Right lobe of liver (tissue), 6 donors: ENCODE data around the gene ALKBH6. TPM values are rescaled to one million over a fixed set of nuclear protein-coding genes. Genes with fewer than 3 reads are reported as not detected.
A peak's percentile ranks its signal among the peaks of the same experiment; 100 is the strongest.

Experiments used
- ATAC-seq, 4 donors: fragments of 200-7000 bp; cut with Tn5 transposase; one replicate each; pipeline ENCODE4 v1.9.1; 2020; ENCODE audit warnings: mild to moderate bottlenecking in 4 of 4, moderate library complexity in 4 of 4
- DNase-seq, 3 donors: peaks; one replicate each; pipeline ENCODE4 v3.0.0-alpha.2; 2020
- H3K27ac ChIP-seq, 3 donors: fragments of 200-600 bp; one replicate each; pipeline ENCODE4 v1.8.0; 2022
- H3K27me3 ChIP-seq, 2 donors: fragments of 200-600 bp; one replicate each; pipeline ENCODE4 v1.8.0; 2022
- H3K36me3 ChIP-seq, 4 donors: fragments of 200-600 bp; sonication (generic) in 1 of 4; one replicate each; pipeline versions ENCODE4 v1.5.1 to v1.8.0; 2017 to 2022; ENCODE audit warnings: control low read depth in 1 of 4
- H3K4me1 ChIP-seq, 4 donors: fragments of 200-600 bp; sonication (generic) in 1 of 4; one replicate each; pipeline versions ENCODE4 v1.5.1 to v1.8.0; 2017 to 2022; ENCODE audit warnings: control low read depth in 1 of 4
- H3K4me3 ChIP-seq, 3 donors: fragments of 200-600 bp; one replicate each; pipeline ENCODE4 v1.8.0; 2022
- H3K9me3 ChIP-seq, 4 donors: fragments of 200-600 bp; sonication (generic) in 1 of 4; one replicate each; pipeline versions ENCODE4 v1.5.1 to v1.8.0; 2017 to 2022; ENCODE audit warnings: control low read depth in 1 of 4
- POLR2A ChIP-seq: fragments of 450-650 bp; IDR thresholded peaks from one replicate; pipeline ENCODE4 v1.6.1; 2017; ENCODE audit warnings: antibody characterized with exemption, mild to moderate bottlenecking
- WGBS: methylation state at CpG from one replicate; pipeline ENCODE4 v1.1.6; 2018; ENCODE audit warnings: low coverage, low lambda C conversion rate; ENCODE audit not compliant: insufficient coverage; ENCODE audit errors: missing lambda C conversion rate; 5-methylcytosine and 5-hydroxymethylcytosine counted together
- intact Hi-C, 2 donors: fragments of 100-400 bp; cut with DNase I; formaldehyde crosslinking; loops; one replicate each; pipeline versions ENCODE4 v1.11.2 to v1.14.1; 2022
- total RNA-seq, 6 experiments: library from RNA; depleted of rRNA in 2 of 6; stranded (reverse); fragments of >200 nt in 2 of 6; fragmentation: NEBNext Ultra II Directional in 3 of 6; extraction: Animal tissue kit (Norgen Biotek cat#: 25700) in 3 of 6; gene quantifications; one replicate each; pipeline versions ENCODE4 v1.1.0 to v1.2.4, GENCODE V29; 2016 to 2023
- TF ChIP-seq, protein P1 (sequence below), 4 donors: fragments of 200-600 bp in 3 of 4; fragments of 450-650 bp in 1 of 4; IDR thresholded peaks; one replicate each; pipeline versions ENCODE4 v1.5.1 to v1.8.0; 2016 to 2022; ENCODE audit warnings: antibody characterized with exemption in 4 of 4, mild to moderate bottlenecking in 2 of 4
- donor health status: DM: no; HTN: yes; CAD: no.
- donor health status: DM: no; HTN: no; CAD: no.
- donor health status: DM: no; HTN: no; CAD: no.
- donor health status: DM: no; HTN: yes; CAD: no.
- donor health status: DM: no; HTN: yes; CAD: no.

ALKBH6 gene
- total RNA-seq, 6 experiments from 2014 or later = 9.7 to 31.2 (median 11.5) TPM

DNA sequence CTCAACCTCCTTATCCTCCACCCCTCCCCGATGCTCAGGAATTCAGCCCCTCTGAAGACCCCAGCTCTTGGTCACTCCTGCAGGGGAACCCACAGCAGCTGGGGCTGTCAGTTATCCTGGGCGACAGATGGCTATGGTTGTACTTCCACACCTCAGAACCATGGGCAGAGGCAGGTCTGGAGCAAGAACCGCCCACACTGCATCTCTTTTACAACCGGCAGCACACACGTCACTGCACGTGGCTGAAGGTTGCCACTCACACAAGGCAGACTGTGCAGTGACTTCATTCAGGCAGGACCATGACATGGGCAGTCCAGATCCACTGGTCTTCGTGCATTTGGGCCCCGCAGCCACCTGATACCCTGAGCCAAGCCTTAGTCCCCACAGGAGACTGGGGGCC is 40.5 kb downstream of the ALKBH6 start:
- ATAC-seq = no peak
- Histone ChIP-seq H3K9me3 (no peaks in the 10 kb centered on the region), H3K4me1 (no peaks in the 10 kb centered on the region), H3K27me3 (no peaks in the 10 kb centered on the region), H3K4me3 (no peak overlapping the region), H3K27ac (no peak overlapping the region), H3K36me3 (no peaks in the 10 kb centered on the region)
- intact Hi-C loops = no loop called here
- DNase-seq = no peak
- TF ChIP-seq POLR2A = no peak
- WGBS = 10% methylated on average over 2 of the region's 8 CpGs

DNA sequence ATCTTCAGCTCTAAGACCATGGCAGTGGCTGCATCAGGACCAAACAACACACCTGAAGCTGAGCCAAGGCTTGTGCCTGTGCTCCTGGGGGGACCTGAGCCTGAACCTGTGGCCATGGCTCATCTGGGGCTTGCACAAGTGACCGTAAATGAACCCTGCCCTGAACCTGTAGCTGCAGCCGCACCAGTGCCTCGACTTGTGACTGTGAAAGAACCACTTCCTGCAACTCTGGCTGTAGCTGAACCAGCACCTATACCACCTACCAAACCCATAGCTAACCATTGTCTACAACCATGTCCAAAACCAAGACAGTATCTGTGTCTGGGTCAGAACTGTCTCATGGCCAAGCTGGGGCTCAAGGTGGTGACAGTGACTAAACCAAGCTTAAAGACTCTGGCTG is 47.2 kb downstream of the ALKBH6 start:
- H3K9me3 ChIP-seq = no peaks in the 10 kb centered on the region
- H3K27me3 ChIP-seq = no peaks in the 10 kb centered on the region
- TF ChIP-seq POLR2A = no peak
- TF ChIP-seq, protein P1, sequence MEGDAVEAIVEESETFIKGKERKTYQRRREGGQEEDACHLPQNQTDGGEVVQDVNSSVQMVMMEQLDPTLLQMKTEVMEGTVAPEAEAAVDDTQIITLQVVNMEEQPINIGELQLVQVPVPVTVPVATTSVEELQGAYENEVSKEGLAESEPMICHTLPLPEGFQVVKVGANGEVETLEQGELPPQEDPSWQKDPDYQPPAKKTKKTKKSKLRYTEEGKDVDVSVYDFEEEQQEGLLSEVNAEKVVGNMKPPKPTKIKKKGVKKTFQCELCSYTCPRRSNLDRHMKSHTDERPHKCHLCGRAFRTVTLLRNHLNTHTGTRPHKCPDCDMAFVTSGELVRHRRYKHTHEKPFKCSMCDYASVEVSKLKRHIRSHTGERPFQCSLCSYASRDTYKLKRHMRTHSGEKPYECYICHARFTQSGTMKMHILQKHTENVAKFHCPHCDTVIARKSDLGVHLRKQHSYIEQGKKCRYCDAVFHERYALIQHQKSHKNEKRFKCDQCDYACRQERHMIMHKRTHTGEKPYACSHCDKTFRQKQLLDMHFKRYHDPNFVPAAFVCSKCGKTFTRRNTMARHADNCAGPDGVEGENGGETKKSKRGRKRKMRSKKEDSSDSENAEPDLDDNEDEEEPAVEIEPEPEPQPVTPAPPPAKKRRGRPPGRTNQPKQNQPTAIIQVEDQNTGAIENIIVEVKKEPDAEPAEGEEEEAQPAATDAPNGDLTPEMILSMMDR (IDR thresholded peaks at IDR 0.05) = no peak
- H3K4me3 ChIP-seq = no peak overlapping the region
- no peak for ATAC-seq
- H3K27ac ChIP-seq = no peak overlapping the region
- no peaks in the 10 kb centered on the region for H3K4me1 ChIP-seq
- no peaks in the 10 kb centered on the region for H3K36me3 ChIP-seq
- intact Hi-C loops = no loop called here
- no peak for DNase-seq
- WGBS = no CpG with 5 or more reads among the region's 3 CpGs

DNA sequence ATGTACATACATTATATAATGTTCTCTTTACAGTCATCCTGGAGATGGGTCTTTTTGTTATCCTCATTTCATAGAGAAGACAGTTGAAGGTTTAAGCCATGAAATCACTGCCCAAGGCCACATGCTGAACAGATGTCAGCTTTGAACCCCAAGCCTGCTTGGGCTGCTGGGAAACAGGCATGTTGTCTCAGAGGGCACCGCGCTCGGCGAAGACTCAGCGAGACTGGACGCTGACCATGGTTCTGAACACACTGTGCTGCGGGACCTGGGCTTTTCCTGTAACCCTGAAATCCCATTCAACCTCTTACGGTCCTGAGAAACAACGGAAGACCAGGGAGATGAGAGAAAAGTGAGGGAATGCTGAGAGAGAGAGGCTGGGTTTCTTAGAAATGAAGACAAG is 50.5 kb downstream of the ALKBH6 start:
- peaks cover 0 to 4% of the 10 kb centered on the region in 2 donors for H3K27me3 ChIP-seq
- H3K4me1 ChIP-seq = no peaks in the 10 kb centered on the region
- no peak overlapping the region for H3K27ac ChIP-seq
- DNase-seq (no peak), ATAC-seq (peak in 3 of 4 donors; percentile 34 to 60 (median 55))
- H3K36me3 ChIP-seq = no peaks in the 10 kb centered on the region
- no peak for TF ChIP-seq POLR2A
- TF ChIP-seq, protein P1 (IDR thresholded peaks at IDR 0.05) = no peak
- no peaks in the 10 kb centered on the region for H3K9me3 ChIP-seq
- intact Hi-C loops = no loop called here
- WGBS = 13% methylated on average over 9 of the region's 9 CpGs
- no peak overlapping the region for H3K4me3 ChIP-seq

DNA sequence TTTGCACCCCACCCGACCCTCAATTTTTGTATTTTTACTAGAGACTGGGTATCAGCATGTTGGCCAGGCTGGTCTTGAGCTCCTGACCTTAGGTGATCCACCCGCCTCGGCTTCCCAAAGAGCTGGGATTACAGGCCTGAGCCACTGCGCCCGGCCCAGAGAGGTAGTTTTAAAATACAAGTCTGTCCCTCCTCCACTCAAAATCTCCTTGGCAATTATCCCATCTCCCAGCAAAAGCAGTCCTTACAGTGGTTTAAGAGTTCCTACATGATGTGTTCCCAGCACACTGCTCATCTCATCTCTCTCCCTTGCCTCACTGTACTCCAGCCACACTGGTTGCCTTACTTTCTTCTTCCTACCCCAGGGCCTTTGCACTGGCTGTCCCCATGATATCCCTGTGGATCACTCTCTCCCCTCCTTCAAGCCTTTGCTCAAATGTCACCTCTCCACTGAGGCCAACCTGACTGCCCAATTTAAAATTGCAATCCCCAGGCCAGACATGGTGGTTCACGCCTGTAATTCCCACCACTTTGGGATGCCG is 53.5 kb downstream of the ALKBH6 start:
- H3K4me1 ChIP-seq = no peaks in the 10 kb centered on the region
- intact Hi-C loops = no loop called here
- no peak overlapping the region for H3K4me3 ChIP-seq
- no peaks in the 10 kb centered on the region for H3K9me3 ChIP-seq
- TF ChIP-seq, protein P1 (IDR thresholded peaks at IDR 0.05) = no peak
- TF ChIP-seq POLR2A = no peak
- no peak overlapping the region for H3K27ac ChIP-seq
- 57% methylated on average over 5 of the region's 7 CpGs for WGBS
- no peaks in the 10 kb centered on the region for H3K36me3 ChIP-seq
- ATAC-seq = no peak
- peaks cover 0 to 4% of the 10 kb centered on the region in 2 donors for H3K27me3 ChIP-seq
- no peak for DNase-seq

DNA sequence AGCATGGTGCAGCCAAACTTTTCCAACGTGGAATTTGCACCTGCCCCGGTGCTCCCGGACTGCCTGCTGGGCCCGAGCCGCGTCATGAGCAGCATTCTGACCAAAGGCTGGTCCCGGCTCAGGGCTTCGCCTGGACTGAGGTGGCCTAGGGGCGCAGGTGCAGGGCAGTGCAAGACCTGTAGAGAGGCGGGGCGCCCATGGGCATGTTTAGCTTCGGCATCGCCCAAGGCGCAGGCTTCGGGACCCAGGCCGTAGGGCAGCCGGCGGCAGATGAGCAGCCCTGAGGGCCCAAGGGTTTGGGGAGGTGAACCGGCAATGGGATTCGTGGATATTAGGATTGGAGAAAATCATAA is 54.1 kb downstream of the ALKBH6 start:
- peak in 1 of 4 donors; percentile 10 for ATAC-seq
- TF ChIP-seq, protein P1 (IDR thresholded peaks at IDR 0.05) = no peak
- no peak for TF ChIP-seq POLR2A
- DNase-seq = no peak
- Histone ChIP-seq H3K4me1 (no peaks in the 10 kb centered on the region), H3K27me3 (peaks cover 0 to 4% of the 10 kb centered on the region in 2 donors), H3K36me3 (no peaks in the 10 kb centered on the region), H3K9me3 (no peaks in the 10 kb centered on the region), H3K4me3 (no peak overlapping the region), H3K27ac (no peak overlapping the region)
- WGBS = 40% methylated on average over 9 of the region's 20 CpGs
- intact Hi-C loops = no loop called here

Other genes starting within 250 kb of the ALKBH6 start
- gene ARHGAP33, start 238.6 kb downstream of the ALKBH6 start, total RNA-seq = 1 to 10 TPM in 5 of 6 experiments, under 1 TPM in 1; 0.37 to 5.2 (median 3.1) TPM
- gene PRODH2, start 201.4 kb downstream of the ALKBH6 start, total RNA-seq = 100 to 1,000 TPM in 4 of 6 experiments, 10 to 100 TPM in 2; 60.3 to 281 (median 134) TPM
- not detected for gene NPHS1, start 161.7 kb downstream of the ALKBH6 start, total RNA-seq
- gene KIRREL2, start 157.3 kb downstream of the ALKBH6 start, total RNA-seq = not detected
- gene APLP1, start 145.6 kb downstream of the ALKBH6 start, total RNA-seq = 1 to 10 TPM in 1 of 6 experiments, under 1 TPM in 2, not detected in 3; 0.27 to 1.5 (median 0.37) TPM
- 1 to 10 TPM; 1.0 to 2.6 (median 1.7) TPM for gene NFKBID, start 113.7 kb downstream of the ALKBH6 start, total RNA-seq
- gene HCST, start 111.7 kb downstream of the ALKBH6 start, total RNA-seq = 1 to 10 TPM in 5 of 6 experiments, not detected in 1; 1.7 to 4.2 (median 2.4) TPM
- 10 to 100 TPM; 15.6 to 77.8 (median 29.7) TPM for gene TYROBP, start 105.9 kb downstream of the ALKBH6 start, total RNA-seq
- 1 to 10 TPM; 5.6 to 8.6 (median 7.0) TPM for gene LRFN3, start 77.8 kb downstream of the ALKBH6 start, total RNA-seq
- 10 to 100 TPM in 4 of 6 experiments, 1 to 10 TPM in 2; 8.4 to 41.9 (median 12.0) TPM for gene SDHAF1, start 19.0 kb downstream of the ALKBH6 start, total RNA-seq
- gene SYNE4, start 5.4 kb downstream of the ALKBH6 start, total RNA-seq = 1 to 10 TPM; 3.9 to 7.5 (median 7.0) TPM
- 1 to 10 TPM in 2 of 6 experiments, under 1 TPM in 4; 0.55 to 1.6 (median 0.94) TPM for gene CLIP3, start 18.7 kb upstream of the ALKBH6 start, total RNA-seq
- gene THAP8, start 40.1 kb upstream of the ALKBH6 start, total RNA-seq = 1 to 10 TPM; 2.5 to 9.0 (median 4.2) TPM
- gene WDR62, start 40.7 kb upstream of the ALKBH6 start, total RNA-seq = 1 to 10 TPM in 2 of 6 experiments, under 1 TPM in 4; 0.20 to 1.6 (median 0.58) TPM
- not detected for gene OVOL3, start 96.9 kb upstream of the ALKBH6 start, total RNA-seq
- 10 to 100 TPM; 27.3 to 34.4 (median 29.9) TPM for gene POLR2I, start 100.7 kb upstream of the ALKBH6 start, total RNA-seq
- gene TBCB, start 101.3 kb upstream of the ALKBH6 start, total RNA-seq = 10 to 100 TPM; 27.8 to 64.7 (median 36.4) TPM
- 100 to 1,000 TPM in 4 of 6 experiments, 10 to 100 TPM in 2; 93.0 to 252 (median 168) TPM for gene CAPNS1, start 125.9 kb upstream of the ALKBH6 start, total RNA-seq
- gene COX7A1, start 138.2 kb upstream of the ALKBH6 start, total RNA-seq = 1 to 10 TPM; 1.0 to 6.2 (median 3.8) TPM
- gene ZNF565, start 200.5 kb upstream of the ALKBH6 start, total RNA-seq = 1 to 10 TPM in 5 of 6 experiments, under 1 TPM in 1; 0.37 to 3.6 (median 2.2) TPM
- 10 to 100 TPM; 16.2 to 33.0 (median 27.0) TPM for gene ZNF146, start 200.9 kb upstream of the ALKBH6 start, total RNA-seq